NCI-H748 treated with DMSO at 0.1 percent for 48 hours (cell line): ENCODE data around the gene PPP1R13B.

Source experiments
- DNase-seq: peaks from one replicate; lab custom pipeline; 2025; lab: John Stamatoyannopoulos, UW

Gene PPP1R13B

DNA sequence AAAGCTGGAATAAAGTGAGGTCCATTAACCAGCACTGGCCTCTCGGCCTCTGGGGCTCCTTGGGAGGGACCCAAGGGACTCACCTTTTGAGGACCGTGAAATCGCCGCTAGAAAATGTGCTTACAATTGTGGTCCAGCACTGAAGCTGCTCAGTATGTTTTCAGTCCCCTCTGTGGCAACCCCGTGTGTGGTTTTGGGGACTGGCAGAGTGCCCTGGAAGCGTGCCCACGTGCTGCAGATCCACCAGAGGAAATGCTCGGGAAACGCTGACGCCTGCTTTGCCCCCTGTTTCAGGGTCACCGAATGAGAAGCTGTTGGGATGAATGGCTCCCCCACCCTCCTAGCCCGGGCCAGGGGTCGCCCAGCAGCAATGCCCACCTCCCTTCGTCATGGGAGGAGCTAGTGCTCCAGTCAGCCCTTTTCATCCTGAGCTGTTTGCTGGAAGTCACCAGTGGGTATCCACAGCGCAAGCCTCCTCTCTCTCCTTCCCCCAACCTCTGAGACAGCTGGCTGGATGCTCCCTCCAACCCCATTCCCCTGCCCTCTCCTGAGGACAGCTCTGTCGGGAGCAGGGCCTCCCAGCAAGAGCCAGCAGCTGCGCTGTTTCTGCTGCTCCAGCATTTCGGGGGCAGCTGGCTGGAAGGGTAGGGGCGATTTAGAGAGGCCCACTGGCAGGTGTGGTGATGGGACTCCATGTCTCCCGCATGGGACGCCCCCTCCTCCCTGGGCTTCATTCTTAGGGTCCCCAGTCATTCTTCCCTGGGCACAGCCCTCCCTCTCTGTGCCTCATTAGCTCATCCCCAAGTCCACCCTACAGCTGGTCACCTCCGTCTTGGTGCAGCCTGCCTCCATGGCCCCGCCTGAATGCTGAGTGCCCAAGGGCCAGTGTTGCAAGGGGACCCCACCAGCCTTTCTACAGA is 33.2 kb upstream of the PPP1R13B start:
- no peak for DNase-seq

DNA sequence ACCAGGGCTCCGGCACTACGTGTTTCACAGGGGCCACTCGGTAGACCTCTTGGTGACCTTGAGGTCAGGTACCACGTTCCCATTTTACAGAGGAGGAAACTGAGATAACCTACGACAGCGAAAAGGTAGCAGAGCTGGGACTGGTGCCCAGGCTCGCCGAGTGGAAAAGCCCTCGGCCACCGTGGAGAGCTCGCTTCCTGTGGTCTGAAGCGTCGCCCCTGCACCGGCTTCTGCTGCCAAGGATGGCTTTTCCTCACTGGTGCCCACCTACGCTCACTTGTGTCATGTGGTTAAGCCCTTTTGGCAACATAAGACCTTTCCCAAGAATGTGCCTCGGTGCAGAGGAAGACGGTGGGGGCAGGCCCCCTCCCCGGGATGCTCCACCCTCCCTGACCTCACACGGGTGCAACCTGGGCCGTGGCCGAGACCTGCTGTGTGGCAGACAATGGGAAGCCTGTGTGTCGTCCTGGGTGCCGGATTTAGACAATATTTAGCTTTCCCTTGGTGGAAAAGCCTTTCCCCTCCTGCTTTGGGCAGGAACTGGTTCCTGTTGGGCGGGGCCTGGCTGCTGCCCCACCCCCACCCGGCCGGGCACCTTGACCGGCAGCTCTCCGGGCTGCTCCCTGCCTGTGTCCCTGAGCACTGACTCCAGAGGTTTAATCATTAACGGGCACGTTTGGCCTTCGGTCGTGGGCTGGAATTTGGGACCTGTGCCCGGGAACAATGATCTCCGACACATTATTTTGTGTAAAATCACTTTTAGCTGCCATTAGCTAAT is 32.4 kb upstream of the PPP1R13B start:
- DNase-seq, result no peak

DNA sequence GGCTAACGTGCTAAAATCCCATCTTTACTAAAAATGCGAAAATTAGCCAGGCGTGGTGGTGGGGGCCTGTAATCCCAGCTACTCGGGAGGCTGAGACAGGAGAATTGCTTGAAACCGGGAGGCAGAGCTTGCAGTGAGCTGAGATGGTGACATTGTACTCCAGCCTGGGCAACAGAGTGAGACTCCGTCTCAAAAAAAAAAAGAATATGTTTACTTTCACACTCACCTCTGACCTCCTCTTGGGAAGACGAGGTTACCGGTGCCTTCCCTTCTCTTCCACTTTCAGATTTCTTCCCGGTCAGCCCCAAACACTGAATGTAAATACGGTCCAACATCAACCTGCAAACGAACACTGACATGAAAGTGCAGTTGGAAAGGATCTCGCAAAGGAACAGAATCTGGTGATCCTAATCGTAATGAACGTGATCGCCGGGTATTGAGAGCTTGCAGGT is 31.8 kb upstream of the PPP1R13B start:
- no peak for DNase-seq

DNA sequence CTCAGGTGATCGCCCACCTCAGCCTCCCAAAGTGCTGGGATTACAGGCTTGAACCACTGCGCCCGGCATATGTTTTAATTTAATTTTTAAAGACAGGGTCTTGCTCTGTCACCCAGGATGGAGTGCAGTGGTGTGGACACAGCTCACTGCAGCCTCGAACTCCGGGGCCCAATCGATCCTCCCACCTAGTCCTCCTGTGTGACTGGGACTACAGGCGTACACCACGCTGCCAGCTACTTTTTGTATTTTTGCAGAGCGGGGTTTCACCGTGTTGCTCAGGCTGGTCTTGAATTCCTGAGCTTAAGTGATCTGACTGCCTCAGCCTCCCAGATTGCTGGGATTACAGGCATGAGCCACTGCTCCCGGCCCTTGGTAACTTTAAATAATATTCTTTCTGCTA is 30.8 kb upstream of the PPP1R13B start:
- no peak for DNase-seq

DNA sequence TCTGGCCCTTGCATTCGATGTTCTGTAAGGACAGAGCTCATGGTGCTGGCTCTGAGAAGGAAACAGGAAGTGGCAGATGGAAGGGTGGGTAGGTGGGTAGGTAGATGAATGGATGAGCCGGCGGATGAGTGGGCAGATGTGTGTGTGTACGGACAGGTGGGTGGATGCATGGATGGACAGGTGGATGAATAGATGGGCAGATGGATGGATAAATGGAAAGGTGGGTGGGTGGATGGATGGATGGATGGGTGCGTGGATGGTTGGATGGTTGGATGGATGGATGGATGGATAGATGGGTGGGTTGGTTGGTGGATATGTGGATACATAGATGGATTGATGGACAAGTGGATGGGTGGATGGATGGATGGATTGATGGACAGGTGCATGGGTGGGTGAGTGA is 27.6 kb upstream of the PPP1R13B start:
- DNase-seq, result no peak

DNA sequence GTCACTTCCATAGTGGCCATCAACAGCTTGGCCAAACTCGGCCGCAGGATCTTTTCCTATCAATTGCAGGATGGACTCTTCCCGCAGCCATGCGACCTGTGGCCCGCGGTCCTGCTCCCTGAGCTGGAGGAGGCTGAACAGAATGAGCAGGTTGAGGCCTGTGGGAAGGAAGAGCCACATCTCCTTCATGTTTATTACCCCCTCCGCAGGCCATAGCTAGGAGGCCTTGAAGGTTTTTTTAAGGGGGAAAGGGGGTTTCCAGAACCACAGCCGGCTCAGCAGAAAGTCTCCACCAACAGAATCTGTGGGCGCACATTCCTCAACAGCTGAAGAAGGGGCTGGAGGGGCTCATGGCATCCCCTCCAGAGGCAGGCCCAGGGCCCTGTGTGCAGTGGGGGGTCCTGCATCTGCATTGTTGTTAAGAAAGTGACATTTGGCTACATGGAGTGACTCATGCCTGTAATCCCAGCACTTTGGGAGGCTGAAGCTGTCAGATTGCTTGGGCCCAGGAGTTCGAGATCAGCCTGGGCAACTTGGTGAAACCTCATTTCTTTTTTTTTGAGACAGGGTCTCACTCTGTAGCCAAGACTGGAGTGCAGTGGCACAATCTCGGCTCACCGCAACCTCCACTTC is 25.2 kb upstream of the PPP1R13B start:
- DNase-seq, result no peak

DNA sequence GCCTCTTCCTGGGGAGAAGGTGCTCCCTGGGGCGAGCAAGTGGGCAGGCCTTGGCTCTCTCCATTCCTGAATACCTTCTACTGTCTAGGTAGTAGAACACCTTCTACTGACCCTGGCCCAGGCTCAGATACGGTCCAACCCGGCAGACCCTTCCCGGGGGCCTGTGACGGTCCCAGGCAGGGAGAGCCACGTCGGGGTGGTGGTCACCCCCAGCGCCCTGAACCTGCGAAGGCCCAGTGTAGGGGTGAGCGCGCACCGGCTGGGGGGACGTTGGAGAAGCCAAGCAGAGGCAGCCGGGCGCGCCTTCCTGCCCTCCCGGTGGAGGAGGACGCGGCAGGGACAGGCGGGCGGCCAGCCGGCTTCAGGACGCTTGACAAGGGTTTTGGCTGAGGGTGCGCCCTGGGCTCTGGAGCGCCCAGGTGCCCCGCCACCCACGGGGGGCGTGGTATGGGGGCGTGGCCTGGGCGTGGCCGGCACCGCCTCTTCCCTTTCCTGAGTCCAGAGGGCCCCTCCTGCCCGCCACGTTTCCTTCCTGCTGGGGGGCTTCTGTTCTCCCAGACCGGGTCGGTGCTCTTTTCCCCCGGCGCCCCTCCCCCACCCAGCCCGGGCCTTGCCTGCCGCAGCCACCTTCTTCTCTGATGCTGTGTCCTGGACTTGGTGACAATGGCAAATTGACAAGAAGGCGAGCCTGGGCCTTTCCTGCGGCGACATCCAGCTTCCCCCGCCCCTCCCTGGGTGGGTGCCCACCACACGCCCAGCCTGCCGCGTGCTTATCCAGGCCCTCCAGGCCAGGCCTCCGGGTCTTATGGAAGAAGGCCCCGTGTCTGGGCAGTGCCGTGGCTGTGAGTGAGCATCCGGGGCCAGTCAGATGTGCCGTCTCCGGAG is 24.5 kb upstream of the PPP1R13B start:
- no peak for DNase-seq

DNA sequence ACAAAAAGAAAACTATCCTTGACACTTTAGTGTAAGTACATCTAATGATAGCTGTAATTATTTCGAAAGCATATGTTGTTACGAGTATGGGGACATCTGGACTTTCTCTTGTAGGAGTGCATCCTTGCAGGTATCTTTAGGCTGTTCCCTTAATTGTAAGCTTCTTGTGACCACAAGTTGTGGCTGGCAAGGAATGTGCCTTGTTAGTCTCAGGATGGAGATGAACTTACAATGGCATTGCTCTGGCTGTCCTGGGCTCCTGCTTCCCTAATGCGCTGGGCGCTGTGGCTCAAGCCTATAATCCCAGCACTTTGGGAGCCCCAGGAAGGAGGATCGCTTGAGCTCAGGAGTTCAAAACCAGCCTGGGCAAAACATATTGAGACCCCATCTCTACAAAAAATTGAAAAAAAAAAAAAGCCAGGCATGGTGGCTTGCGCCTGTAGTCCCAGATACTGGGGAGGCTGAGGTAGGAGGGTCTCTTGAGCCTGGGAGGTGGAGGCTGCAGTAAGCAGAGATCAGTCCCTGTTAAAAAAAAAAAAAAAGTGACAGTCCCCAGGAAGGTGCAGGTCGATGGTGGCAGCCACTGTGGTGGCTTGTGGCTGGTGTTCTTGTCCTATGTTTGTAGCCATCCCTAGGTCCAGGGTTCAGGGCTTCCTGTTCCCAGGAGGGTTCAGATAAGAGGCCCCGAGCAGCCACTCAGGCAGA is 23.7 kb upstream of the PPP1R13B start:
- DNase-seq, result no peak

DNA sequence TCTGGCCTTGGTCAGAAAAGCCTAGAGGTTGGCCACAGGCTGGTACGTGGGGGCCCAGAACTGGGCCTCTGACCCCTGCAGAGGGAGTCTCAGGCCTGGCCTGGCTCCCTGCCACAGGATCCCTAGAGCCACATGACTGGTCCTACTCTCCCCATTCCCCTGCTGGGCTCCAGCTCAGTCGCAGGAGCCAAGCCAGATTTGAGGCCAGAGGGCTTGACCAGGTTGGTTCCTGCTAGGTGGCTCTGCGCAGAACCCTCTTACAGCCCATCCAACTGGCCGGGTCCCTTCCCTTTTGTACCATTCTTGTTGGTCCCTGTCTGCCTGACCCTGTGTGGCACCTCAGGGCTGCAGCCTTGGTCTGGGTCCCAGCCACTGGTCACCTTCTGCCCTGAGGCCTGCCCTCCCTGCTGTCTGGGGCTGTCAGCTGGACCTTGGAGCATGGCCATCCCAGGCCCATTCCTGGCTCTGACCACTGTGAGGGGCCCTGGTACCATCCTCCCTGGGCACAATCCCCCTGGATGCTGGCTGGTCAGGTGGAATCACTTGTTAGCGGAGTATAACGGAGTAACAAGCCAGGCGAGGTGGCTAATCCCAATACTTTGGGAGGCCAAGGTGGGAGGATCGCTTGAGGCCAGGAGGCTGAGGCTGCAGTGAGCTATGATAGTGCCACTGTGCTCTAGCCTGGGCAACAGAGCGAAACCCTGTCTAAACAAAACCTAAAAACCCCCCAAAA is 22.9 kb upstream of the PPP1R13B start:
- DNase-seq, result no peak

DNA sequence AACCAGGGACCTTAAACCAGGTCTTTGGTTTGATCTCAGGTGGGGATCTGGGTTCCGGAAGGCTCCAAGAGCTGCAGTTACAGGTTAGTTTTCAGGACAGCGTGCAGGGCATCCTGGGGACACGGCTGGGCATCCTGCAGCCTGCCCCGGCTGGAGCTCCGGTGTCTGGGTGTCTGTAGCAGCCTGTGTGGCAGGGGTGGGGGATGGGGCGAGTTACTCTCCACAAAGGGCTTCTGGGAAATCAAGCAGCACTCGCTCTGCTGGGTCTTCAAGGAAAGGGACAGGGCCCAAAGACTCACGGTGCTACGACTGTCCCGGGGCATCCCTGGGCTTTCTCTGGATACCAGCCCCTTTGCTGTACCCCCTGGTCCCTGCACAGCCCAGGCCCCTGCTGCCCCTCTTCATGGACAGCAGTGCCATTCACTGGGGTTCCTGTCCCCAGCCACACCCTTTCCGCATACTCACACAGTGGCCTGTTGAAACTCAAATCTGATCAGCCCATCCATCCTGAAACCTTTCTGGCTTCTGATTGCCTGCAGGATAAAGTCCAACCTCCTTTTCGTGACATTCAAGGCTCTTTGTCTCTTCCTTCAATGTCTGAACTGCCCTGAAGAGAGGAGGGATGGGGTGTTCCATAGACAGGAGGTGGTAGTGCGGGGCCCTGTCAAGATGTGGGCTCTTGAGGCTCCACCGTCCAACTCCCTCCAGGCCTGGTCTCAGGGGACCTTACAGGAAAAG is 22.2 kb upstream of the PPP1R13B start:
- no peak for DNase-seq

DNA sequence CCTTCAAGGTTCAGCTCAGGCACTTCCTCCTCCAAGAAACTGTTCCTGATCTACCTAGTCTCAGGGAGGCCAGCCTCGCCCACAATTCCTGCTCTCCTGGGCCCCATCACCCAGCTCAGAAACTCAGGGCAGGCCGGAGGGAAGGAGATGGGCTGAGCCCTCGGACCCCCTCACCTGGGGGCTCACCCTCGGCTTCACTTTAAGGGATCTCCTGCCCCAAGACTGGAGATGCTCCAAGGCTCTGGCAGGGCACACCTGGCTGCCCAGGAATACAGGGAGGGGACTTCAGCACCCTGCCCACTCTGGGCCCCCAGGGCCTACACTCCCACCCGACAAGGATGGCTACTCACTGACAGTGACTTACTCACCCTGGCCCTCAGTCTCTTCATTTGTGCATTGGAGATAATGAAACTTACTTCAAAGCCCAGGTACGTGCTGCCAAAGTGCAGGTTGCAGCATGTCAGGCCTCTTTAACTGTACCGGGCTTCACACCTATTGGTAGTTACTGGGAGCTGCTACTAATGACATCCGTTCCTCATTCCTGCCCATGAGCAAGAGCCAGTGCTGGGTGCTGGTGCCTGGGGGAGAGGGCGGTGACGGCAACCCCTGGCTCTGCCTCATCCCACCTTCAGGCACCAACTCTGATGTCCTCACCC is 21.0 kb upstream of the PPP1R13B start:
- DNase-seq, result no peak

DNA sequence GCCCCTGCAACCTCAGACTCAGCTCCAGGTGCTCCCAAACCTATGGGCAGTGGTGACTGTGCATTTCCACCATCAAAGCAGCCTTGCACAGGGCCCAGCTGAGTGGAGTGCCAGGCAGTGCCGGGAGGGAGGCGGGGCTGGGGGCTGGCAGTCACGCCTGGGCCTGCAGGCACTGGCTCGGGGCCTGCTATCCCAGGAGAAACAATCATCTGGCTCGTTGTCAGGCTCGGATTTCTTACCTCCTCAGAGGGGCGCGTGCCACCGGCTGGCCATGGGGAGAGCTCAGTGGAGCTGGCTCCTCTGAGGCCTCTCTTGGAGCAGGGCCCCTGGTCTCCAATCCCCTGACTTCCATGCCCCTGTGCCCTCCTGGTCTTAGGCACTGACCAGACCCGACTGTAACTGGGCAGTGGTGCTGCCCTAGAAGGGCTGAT is 20.2 kb upstream of the PPP1R13B start:
- DNase-seq, result no peak

DNA sequence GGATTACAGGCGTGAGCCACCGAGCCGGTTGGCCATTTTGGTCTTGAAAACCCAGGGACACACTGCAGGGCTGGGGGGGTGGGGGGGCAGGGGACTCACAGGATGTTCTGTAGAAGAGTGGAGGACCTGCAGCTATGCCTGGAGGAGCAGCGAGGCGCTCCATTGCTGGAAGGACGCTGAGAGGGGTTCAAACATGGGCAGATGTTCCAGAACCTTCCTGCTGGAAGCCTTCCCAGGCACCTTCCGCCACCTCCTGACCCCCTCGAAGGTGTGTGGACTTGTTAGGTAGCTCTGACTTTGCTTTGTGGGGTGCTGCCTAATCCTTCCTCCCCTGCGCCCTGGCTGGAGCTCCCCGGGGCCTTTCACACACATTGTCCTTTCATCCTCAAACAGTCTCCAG is 19.6 kb upstream of the PPP1R13B start:
- DNase-seq, result no peak

DNA sequence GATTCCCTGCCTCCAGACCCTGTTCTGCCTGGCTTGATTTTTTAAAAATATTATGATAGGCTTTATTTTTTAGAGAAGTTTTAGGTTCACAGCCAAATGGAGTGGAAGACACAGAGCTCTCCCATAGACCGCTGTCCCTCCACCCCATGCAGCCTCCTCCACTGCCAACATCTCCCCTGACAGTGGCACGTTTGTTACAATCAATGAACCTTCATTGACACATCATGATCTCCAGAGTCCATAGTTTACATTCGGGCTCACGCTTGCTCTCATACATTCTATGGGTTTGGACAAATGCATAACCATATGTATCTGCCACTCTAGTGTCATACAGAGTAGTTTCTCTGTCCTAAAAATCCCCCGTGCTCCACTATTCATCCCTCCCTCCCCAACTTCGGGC is 15.9 kb upstream of the PPP1R13B start:
- no peak for DNase-seq

DNA sequence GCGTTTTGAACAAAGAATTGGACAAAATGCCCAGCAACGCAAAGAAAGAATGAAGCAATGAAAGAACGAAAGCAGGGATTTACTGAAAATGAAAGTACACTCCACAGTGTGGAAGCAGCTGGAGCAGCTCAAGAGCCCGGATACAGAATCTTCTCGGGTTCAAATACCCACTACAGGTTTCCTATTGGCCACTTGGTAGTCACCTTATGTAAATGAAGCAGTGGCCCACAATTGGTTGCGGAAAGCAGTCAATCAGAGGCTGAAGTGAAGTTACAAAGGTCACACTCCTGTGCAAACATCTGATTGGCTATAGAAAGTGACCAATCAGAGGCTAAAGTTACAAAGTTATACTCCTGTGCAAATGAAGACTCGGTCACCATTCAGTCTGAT is 15.0 kb upstream of the PPP1R13B start:
- no peak for DNase-seq

DNA sequence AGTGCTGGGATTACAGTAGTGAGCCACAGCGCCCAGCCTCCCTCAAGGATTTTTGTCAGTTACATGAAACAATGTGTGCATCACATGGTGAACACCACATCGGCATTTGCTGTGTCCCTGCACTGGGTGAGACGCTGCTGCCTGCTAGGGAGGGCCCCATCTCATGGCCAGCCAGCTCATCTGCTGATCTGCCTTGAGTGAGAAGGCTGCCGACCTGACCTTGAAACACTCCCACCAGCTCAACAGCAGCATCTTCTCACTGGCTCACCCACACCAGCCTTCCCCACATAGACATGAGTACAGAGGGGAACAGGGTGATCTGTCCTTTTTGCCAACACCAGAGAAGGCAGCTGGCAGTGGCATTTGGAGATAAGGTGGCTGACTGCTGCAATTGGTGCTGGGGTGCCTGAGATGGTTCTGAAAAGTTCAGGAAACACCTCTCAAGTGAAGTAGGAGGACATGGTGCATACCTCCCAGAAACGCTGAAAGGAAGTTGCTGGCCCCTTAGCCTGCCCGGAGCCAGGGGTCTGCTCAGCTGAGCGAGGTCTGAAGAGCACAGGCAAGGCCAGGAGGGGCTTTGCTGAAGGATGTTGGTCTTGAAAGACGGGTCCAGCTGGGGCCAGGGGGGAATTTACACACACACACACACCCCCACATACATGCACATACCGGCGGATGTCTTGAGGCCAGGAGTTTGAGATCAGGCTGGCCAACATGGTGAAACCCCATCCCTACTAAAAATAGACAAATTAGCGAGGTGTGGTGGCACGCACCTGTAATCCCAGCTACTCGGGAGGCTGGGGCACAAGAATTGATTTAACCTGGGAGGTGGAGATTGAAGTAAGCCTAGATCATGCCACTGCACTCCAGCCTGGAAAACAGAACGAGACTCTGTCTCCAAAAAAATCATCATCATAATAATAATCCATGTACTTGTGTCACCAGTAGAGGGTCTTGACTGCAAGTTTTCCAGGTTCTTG is 14.3 kb upstream of the PPP1R13B start:
- DNase-seq, result no peak

DNA sequence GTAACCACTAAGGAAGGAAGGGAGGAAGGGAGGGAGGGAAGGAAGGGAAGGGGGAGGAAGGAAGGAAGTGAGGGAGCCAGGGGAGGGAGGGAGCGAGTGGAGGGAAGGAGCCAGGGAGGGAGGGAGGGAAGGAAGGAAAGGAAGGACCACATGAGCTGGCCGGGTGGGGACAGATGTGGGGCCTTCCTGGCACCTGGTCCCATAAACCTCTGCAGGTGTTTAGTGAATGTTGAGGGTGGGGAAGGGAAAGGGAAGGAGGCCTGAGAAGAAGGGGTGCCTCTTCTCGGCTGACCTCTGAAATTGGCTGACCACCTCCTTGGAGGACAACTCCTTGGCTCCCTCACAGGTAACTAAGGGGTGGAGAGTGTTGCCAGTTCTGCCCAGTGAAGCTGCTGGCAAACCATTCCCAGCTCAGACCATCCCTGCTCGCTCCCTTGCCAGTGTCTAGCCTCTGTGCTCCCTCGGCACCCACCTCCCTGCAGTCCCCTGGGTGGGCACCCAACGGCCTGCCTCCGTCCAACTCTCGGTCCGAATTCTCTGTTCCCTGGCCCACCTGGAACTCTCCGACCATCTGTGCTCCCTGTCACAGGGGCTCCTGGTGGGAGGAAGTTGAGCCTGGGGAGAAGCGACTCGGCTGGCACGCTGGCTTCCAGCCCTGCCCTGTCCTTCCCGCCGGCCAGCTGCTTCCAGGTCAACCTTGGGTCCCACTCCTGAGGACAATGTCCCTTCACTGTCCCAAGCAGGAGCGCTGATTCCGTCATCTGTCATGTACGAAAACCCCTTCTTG is 12.2 kb upstream of the PPP1R13B start:
- no peak for DNase-seq
